HG03039 (cell line): Measurements from ENCODE around the gene LRRC25.
"Not testable (repeated sequence)": the region's sequence is repeated elsewhere in the genome, so short reads cannot be mapped to it uniquely, and the experiment has no call there.

ENCODE experiments used
- ATAC-seq: cut with Tn5 transposase; IDR thresholded peaks from one replicate; pipeline ENCODE4 v1.9.1; 2021; ENCODE audit warnings: mild to moderate bottlenecking, moderate library complexity; ENCODE audit not compliant: unreplicated experiment

The LRRC25 gene

DNA sequence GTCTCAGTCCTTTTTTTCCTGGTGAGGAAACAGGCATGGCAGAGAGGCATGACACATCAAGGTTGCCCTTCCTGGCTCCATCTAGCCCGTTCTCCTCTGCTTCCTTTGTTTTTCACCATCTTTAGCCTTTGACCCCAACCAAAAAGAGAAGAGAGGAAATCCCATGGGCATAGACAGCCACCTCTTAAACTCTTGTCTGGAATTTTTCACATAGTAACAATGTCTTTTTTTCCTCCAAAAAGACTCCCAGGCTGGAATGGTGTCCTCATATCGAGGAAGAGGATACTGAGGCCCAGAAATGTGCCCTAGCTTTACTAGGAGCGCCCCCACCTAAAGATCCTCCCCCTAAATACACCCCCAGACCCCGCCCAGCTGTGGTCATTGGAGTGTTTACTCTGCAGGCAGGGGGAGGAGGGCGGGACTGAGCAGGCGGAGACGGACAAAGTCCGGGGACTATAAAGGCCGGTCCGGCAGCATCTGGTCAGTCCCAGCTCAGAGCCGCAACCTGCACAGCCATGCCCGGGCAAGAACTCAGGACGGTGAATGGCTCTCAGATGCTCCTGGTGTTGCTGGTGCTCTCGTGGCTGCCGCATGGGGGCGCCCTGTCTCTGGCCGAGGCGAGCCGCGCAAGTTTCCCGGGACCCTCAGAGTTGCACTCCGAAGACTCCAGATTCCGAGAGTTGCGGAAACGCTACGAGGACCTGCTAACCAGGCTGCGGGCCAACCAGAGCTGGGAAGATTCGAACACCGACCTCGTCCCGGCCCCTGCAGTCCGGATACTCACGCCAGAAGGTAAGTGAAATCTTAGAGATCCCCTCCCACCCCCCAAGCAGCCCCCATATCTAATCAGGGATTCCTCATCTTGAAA, 11.5 kb downstream of the LRRC25 start, which contains the start of gene GDF15:
TSS of gene GDF15 (plus strand) at position 484 of the 868 bp plus-strand sequence. CDS start at position 516, 32 bp downstream.
- ATAC-seq: no peak

- no peak for ATAC-seq
Observed at GRCh38 chr19:18385359-18385674, 12.1 kb downstream of the LRRC25 start.

DNA sequence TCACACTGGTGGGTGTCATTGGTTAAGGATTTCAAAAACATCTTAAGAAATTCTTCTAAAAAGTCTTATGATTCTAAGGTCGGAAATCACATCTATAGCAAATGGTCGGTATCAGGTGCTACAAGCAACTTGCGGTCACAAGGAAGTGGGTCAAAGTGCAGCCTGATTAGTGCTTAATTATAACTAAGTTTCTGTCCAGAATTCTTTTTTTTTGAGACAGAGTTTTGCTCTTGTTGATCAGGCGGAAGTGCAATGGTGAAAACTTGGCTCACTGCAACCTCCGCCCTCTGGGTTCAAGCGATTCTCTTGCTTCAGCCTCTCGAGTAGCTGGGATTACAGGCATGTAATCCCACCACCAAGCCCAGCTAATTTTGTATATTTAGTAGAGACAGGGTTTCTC, 12.6 kb downstream of the LRRC25 start:
- ATAC-seq: no peak

- ATAC-seq: not testable (repeated sequence)
Observed at GRCh38 chr19:18383622-18384021, 13.8 kb downstream of the LRRC25 start.

DNA sequence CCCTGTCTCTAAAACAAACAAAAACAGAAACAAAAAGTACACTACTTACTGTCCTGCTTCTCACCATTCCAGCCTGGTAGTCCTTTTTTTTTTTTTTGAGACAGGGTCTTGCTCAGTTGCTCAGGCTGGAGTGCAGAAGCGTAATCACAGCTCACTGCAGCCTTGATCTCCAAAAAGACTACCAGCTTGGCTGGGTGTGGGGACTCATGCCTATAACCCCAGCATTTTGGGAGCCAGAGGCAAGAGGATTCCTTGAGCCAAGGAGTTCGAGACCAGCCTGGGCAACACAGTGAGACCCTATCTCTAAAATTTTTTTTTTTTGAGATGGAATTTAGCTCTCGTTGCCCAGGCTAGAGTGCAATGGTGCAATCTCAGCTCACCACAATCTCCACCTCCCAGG, 16.6 kb downstream of the LRRC25 start:
- ATAC-seq: no peak

DNA sequence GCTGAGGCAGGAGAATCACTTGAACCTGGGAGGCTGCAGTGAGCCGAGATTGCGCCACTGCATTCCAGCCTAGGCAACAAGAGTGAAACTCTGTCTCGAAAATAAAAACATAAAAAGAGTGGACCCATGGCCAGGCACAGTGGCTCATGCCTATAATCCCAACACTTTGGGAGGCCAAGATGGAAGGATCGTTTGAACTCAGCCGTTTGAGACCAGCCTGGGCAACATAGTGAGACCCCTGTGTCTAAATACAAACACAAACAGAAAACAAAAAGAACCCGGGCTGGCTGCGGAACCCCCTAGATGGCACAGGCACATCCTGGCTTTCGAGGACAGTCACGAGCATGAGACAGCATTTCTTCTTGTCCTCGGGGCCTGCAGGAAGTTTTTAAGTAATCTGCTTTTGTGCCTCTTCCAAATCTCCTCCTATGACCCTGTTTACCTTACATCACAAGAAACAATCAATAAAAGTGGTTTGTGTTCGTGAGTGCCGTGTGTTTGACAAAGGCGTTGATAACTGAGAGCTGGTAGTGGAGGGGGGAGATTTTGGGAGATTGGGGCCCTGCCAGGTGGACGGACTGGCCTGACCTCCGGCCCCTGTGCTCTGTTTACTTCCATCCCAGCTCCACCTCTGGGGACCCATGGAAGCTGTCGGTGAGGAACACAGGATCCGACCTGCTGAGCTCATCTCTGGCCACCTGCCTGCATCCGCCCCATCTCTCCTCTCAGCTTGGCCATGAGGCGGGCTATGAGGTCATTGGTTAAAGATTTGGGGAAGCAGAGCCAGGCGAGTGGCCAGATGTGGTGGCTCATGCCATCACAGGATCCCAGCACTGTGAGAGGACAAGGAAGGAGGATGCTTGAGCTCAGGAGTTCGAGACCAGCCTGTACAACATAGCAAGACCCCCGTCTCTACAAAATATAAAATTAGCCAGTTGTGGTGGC, 17.3 kb downstream of the LRRC25 start:
- ATAC-seq: no peak

DNA sequence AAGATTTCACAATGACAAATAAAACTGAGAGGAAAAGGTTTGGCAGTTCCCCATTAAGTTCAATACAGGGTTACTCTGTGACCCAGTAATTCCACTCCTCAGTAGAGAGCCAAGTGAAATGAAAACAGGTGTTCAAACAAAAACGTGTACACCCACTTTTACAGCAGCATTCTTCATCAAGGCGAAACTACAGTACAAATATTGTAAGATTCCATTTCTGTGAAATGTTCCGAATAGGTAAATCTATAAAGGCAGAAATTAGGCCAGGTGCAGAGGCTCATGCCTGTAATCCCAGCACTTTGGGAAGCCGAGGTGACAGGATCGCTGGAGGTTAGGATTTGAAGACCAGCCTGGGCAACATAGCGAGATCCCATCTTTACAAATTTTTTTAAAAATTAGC, 20.4 kb downstream of the LRRC25 start:
- no peak for ATAC-seq

- peak; percentile 76 for ATAC-seq
Observed at GRCh38 chr19:18373892-18374629, 23.4 kb downstream of the LRRC25 start.

DNA sequence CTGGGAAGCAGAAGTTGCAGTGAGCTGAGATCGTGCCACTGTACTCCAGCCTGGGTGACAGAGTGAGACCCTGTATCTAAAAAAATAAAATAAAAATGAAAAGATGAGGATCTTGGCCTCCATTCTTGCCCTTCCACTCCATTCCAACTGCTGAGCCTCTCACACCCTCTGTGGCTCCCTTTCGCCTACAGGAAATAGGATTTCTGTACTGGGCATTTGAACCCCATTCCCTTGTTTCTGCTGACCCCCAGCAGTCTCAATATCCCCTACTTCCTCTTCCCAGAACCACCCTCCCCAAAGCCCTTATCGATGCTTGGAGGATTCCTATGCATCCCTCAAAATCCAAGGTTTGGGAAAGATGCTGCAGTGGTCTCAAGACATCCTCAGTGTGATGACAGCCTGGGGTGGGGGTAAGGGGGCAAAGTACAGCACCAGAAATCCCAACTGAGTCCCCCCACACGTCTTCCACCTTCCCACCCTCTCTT, 24.0 kb downstream of the LRRC25 start:
- no peak for ATAC-seq

- no peak for ATAC-seq
Observed at GRCh38 chr19:18368504-18369222, 28.8 kb downstream of the LRRC25 start.

- no peak for ATAC-seq
Observed at GRCh38 chr19:18366021-18366435, 31.4 kb downstream of the LRRC25 start.

DNA sequence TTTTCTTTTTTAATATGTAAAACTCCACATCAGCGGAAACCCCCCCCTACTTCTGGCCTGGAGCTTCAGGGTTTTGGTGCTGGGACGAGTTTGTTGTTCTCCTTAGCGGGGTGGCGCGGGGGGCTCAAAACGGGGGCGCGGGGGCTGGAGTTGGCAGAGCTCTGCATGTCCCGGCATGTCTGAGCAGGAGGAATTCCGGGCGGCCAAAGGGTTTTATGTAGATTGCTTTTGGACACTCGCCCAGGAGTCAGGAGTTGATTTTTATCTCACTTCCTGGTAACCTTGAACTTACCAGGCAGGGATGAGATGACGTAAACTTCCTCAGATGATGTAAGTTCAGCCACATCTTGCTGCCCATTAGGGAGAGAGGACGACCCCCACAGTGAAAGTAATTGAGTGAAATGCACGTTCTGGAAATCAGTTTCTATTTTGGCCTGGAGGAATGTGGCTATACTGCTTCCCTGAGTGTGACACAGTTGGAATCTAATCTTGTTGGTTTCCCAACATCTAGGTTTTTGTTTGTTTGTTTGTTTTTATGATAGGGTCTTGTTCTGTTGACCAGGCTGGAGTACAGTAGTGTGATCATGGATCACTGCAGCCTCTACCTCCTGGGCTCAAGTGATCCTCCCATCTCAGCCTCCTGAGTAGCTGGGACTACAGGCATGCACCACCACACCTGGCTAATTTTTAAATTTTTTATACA, 32.4 kb downstream of the LRRC25 start:
- no peak for ATAC-seq

- ATAC-seq: not testable (repeated sequence)
Observed at GRCh38 chr19:18364277-18364825, 33.1 kb downstream of the LRRC25 start.

DNA sequence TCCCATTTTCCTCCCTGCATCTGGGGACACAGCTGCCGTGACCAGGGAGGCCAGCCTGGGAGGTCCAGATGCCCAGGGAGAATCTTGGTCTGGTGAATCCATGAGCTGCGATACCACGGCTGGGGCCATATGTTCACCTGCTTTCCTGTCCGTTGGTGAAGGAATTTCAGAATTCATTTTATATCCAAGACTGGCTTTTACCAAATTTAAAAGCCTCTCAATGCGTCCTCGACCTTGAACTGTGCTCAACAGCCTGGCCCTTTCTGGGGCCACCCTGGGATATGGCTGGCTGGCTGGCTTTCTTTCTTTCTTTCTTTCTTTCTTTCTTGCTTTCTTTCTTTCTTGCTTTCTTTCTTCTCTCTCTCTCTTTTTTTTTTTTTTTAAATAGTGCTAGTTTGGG, 33.6 kb downstream of the LRRC25 start:
- no peak for ATAC-seq

DNA sequence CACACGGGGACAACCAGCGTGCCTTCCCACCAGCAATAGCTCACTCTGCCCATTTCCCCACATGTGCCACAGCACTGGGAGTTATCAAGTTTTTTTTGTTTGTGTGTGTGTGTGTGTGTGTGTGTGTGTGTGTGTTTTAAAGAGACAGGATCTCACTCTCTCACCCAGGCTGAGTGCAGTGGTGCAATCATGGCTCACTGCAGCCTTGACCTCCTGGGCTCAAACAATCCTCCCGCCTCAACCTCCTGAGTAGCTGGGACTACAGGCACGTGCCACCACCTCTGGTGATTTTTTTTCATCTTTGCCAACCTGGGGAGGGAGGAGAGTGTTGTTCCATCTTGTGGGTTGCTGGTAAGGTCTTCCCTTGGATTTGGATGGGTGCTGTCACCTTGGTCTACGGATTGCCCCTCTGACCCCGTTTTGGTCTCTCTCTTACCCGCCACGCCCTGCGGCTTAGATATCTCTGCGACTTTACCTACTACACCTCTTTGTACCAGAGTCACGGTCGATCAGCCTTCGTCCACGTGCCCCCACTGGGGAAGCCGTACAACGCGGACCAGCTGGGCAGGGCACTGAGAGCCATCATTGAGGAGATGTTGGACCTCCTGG, 34.4 kb downstream of the LRRC25 start:
- ATAC-seq: no peak

DNA sequence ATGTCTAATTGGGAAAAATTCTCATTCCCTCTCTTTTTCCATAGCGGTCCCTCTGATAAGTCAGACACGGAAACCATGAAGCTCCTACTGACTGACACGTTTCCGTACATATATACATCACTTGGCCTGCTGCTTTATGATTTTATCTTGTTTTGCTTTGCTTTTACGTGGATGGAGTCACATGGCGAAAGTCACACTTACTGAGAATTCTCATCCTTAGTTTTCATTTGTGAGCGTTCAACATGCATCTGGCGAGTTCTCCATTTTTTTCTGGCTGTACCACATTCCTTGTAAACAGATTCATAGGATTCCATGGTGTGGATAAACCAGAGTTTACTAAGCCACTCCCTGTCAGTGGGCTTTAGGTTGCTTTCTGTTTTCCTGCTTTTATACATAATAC, 35.8 kb downstream of the LRRC25 start:
- ATAC-seq: no peak

DNA sequence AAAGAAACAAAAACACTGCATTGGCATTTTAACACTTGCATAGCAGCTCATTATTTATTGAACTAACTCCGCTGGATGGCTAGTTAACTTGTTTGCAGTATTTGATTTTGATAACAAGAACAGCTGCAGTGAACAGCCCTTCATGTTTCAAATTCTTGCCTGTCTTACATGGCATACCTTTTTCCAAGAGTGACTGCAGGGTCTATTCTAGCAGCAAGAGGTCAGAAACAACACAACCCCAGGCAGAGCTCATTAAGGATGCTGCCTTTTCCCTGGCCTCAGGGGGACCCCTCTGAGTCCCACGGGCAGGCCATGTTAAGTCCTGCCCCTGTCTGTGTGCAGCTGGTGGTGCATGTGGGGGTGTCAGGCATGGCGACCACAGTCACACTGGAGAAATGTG, 40.4 kb downstream of the LRRC25 start:
- ATAC-seq: no peak

- ATAC-seq: not testable (repeated sequence)
Observed at GRCh38 chr19:18354743-18355142, 42.7 kb downstream of the LRRC25 start.
